HCT116 (cell line): ENCODE data around the gene CD200R1L. TPM values are rescaled to one million over a fixed set of nuclear protein-coding genes. Genes with fewer than 3 reads are reported as not detected.

Experiments
- ATAC-seq: fragments of 200-7000 bp; cut with Tn5 transposase; 2 replicates; pipeline ENCODE4 v1.9.1; 2020; ENCODE audit warnings: mild to moderate bottlenecking, moderate library complexity
- BruUV-seq: library from RNA; stranded (reverse); fragments of 400-500 nt; replicated peaks from 2 replicates; lab custom pipeline; 2021; lab: Mats Ljungman, UMichigan
- CTCF ChIA-PET: fragments of 300-600 bp; sonication (Branson Sonifier 250); formaldehyde crosslinking; loops from one replicate; lab custom pipeline; 2021; ENCODE audit warnings: antibody characterized with exemption; lab: Charles Lee
- POLR2A ChIA-PET: fragments of 300-600, 350-600 bp; sonication (Branson Sonifier 250); formaldehyde crosslinking; loops from one replicate; lab custom pipeline; 2021; ENCODE audit warnings: antibody characterized with exemption; lab: Charles Lee
- RAD21 ChIA-PET, 2 experiments: fragments of 300-600 bp; sonication (Branson Sonifier 250); formaldehyde crosslinking; loops; one replicate each; lab custom pipeline; 2023; ENCODE audit warnings: low total read pairs in 2 of 2; ENCODE audit not compliant: uncharacterized antibody in 2 of 2, unreplicated experiment in 2 of 2, low non-redundant PET in 1 of 2; lab: Charles Lee
- DNase-seq: peaks from one replicate; pipeline ENCODE4 v3.0.0-alpha.2; 2010; ENCODE audit warnings: low read depth, low spot score
- H2AFZ ChIP-seq: fragments of 200-600 bp; shearing (Covaris generic), sonication (generic); 2 replicates; pipeline ENCODE4 v1.6.1; 2017; ENCODE audit warnings: low read depth, mixed run types, mixed read lengths, antibody characterized with exemption, low read length; ENCODE audit not compliant: poor library complexity, severe bottlenecking
- H3K27ac ChIP-seq: 2 replicates; pipeline ENCODE4 v1.5.1; 2012; ENCODE audit warnings: low read depth, low read length
- H3K27me3 ChIP-seq: fragments of 200-600 bp; sonication (generic); 2 replicates; pipeline ENCODE4 v1.6.1; 2016; ENCODE audit warnings: mixed run types, low read length, mixed read lengths; ENCODE audit not compliant: insufficient read depth
- H3K36me3 ChIP-seq, 2 experiments: fragments of 200-500 bp in 1 of 2; fragments of 200-600 bp in 1 of 2; sonication (Bioruptor generic) in 1 of 2; sonication (generic) in 1 of 2; 2 replicates each; pipeline versions ENCODE4 v1.5.1 to v1.6.1; 2014 to 2016; ENCODE audit warnings: low read length in 2 of 2, inconsistent platforms in 1 of 2, mixed read lengths in 1 of 2, mixed run types in 1 of 2; ENCODE audit not compliant: insufficient read depth in 2 of 2, control insufficient read depth in 1 of 2
- H3K4me1 ChIP-seq, 2 experiments: fragments of 200-600 bp in 1 of 2; sonication (generic) in 1 of 2; 2 replicates each; pipeline versions ENCODE4 v1.5.1 to v1.6.1; 2012 to 2017; ENCODE audit warnings: low read length in 2 of 2, inconsistent platforms in 1 of 2, mild to moderate bottlenecking in 1 of 2, mixed read lengths in 1 of 2, mixed run types in 1 of 2, moderate library complexity in 1 of 2; ENCODE audit not compliant: insufficient read depth in 2 of 2, control insufficient read depth in 1 of 2
- H3K4me2 ChIP-seq: fragments of 200-600 bp; sonication (generic); 2 replicates; pipeline ENCODE4 v1.6.1; 2017; ENCODE audit warnings: mixed run types, low read length, mixed read lengths
- H3K4me3 ChIP-seq, 2 experiments: fragments of 200-600 bp in 1 of 2; sonication (generic) in 1 of 2; replicated peaks in 1 of 2; 2 replicates each; pipeline ENCODE4 v1.5.1; 2011 to 2016; ENCODE audit warnings: low read length in 2 of 2, control low read depth in 1 of 2, low read depth in 1 of 2, mild to moderate bottlenecking in 1 of 2, mixed read lengths in 1 of 2, mixed run types in 1 of 2
- H3K79me2 ChIP-seq: fragments of 200-600 bp; sonication (generic); 2 replicates; pipeline ENCODE4 v1.6.1; 2017; ENCODE audit warnings: mild to moderate bottlenecking, mixed run types, low read length, moderate library complexity, mixed read lengths; ENCODE audit not compliant: insufficient read depth
- H3K9ac ChIP-seq: fragments of 200-600 bp; sonication (generic); 2 replicates; pipeline ENCODE4 v1.6.1; 2016; ENCODE audit warnings: low read length, mixed read lengths
- H3K9me2 ChIP-seq: fragments of 200-600 bp; sonication (generic), shearing (Covaris generic); 2 replicates; pipeline ENCODE4 v1.6.1; 2017; ENCODE audit warnings: mixed run types, mild to moderate bottlenecking, moderate library complexity; ENCODE audit not compliant: insufficient read depth
- H3K9me3 ChIP-seq, 2 experiments: fragments of 200-500 bp in 1 of 2; fragments of 200-600 bp in 1 of 2; sonication (Bioruptor generic) in 1 of 2; sonication (generic) in 1 of 2; 2 replicates each; pipeline ENCODE4 v1.6.1; 2014 to 2017; ENCODE audit warnings: low read length in 2 of 2, mixed read lengths in 2 of 2, inconsistent platforms in 1 of 2, low read depth in 1 of 2, mild to moderate bottlenecking in 1 of 2, mixed run types in 1 of 2, moderate library complexity in 1 of 2; ENCODE audit not compliant: control insufficient read depth in 1 of 2, insufficient read depth in 1 of 2
- H4K20me1 ChIP-seq: fragments of 200-600 bp; sonication (generic), shearing (Covaris generic); 2 replicates; pipeline ENCODE4 v1.6.1; 2017; ENCODE audit warnings: mixed run types, mild to moderate bottlenecking, moderate library complexity; ENCODE audit not compliant: insufficient read depth
- ATF3 ChIP-seq: IDR thresholded peaks from 2 replicates; pipeline ENCODE4 v1.6.1; 2012
- CBX3 ChIP-seq: IDR thresholded peaks from 2 replicates; pipeline ENCODE4 v1.6.1; 2012; ENCODE audit warnings: low read depth
- ELF1 ChIP-seq: IDR thresholded peaks from 2 replicates; pipeline ENCODE4 v1.6.1; 2012; ENCODE audit warnings: low read depth, borderline replicate concordance
- EZH2 ChIP-seq: fragments of 200-600 bp; sonication (generic); IDR thresholded peaks from 2 replicates; pipeline ENCODE4 v1.6.1; 2017; ENCODE audit warnings: antibody characterized with exemption, mixed run types
- EZH2phosphoT487 ChIP-seq: fragments of 200-600 bp; IDR thresholded peaks from 2 replicates; pipeline ENCODE4 v1.6.1; 2018; ENCODE audit warnings: antibody characterized with exemption, borderline replicate concordance
- FOSL1 ChIP-seq: IDR thresholded peaks from 2 replicates; pipeline ENCODE4 v1.6.1; 2012; ENCODE audit warnings: low read depth
- MAX ChIP-seq: IDR thresholded peaks from 2 replicates; pipeline ENCODE4 v1.6.1; 2012
- POLR2A ChIP-seq: IDR thresholded peaks from 2 replicates; pipeline ENCODE4 v1.7.0; 2011; ENCODE audit warnings: borderline replicate concordance; ENCODE audit not compliant: insufficient read depth, insufficient read length; ENCODE audit errors: extremely low read depth
- POLR2AphosphoS5 ChIP-seq: IDR thresholded peaks from 2 replicates; pipeline ENCODE4 v1.6.1; 2011; ENCODE audit warnings: mild to moderate bottlenecking, low read depth, low read length, moderate library complexity
- SP1 ChIP-seq: IDR thresholded peaks from 2 replicates; pipeline ENCODE4 v1.6.1; 2012; ENCODE audit warnings: low read depth
- SRF ChIP-seq: IDR thresholded peaks from 2 replicates; pipeline ENCODE4 v1.6.1; 2012; ENCODE audit warnings: low read depth
- TCF7L2 ChIP-seq: IDR thresholded peaks from 2 replicates; pipeline ENCODE4 v1.7.0; 2011; ENCODE audit warnings: borderline replicate concordance, inconsistent platforms; ENCODE audit not compliant: insufficient read depth, insufficient read length; ENCODE audit errors: extremely low read depth
- YY1 ChIP-seq: IDR thresholded peaks from 2 replicates; pipeline ENCODE4 v1.6.1; 2011; ENCODE audit warnings: low read length, low read depth, moderate library complexity, mild to moderate bottlenecking; ENCODE audit not compliant: insufficient replicate concordance; ENCODE audit errors: extremely low read depth
- ZFX ChIP-seq: fragments of 450-650 bp; IDR thresholded peaks from 2 replicates; pipeline ENCODE4 v1.6.1; 2017
- intact Hi-C: fragments of 100-400 bp; cut with micrococcal nuclease; formaldehyde crosslinking; loops from 2 replicates; pipeline ENCODE4 v1.10.0; 2022
- total RNA-seq: library from RNA; stranded (reverse); gene quantifications from one replicate; pipeline ENCODE4 v1.2.1, GENCODE V29; 2021; ENCODE audit not compliant: unreplicated experiment

The CD200R1L gene
- total RNA-seq, 1 experiment from 2014 or later, result not detected

DNA sequence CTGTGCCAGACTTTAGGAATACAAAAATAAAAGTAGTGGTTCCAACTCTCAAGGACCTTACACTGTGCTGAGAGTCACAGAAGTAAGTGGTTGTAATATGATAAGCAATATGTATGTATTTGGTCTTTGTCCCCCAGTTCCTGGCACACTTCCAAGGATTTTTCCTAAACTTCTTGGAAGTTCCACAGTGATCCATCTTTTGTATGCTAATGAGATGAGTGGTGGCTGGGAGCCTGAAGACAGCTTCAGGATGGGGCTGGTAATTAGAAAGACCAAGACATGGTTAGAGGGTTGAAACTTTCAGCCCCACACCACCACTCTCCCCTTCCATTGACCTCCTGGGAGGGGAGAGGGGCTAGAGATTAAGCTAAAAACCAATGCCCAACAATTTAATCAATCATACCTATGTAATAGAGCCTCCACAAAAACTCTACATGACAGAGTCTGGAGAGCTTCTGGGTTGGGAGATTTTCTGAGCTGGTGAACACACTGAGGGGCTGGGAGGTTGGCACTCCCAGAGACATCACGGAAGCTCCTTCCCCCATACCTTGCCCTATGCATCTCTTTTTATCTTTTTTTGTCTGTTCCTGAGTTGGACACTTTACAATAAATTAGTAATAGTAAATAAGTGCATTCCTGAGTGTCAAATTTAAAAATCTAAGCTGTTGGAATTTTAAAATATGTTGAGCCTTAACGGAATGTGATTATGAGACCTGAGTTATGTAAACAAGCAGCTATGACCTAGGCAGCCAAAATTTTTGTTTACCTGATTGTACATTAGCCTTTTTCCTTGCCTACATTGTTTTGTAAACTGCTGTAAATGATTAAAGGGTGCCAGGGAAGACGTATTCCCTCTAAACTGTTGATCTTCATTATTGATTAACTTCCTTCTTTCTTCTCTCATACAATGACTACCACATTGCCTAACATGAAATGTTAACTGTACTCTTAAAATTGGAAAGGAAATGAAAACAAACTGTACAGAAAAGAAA, 24.3 kb downstream of the CD200R1L start:
- Histone ChIP-seq H4K20me1 (no peaks in the 10 kb centered on the region), H3K79me2 (no peaks in the 10 kb centered on the region), H3K9me3 (no peaks in the 10 kb centered on the region), H3K36me3 (no peaks in the 10 kb centered on the region), H3K9ac (no peak overlapping the region), H3K4me2 (no peak overlapping the region), H3K4me3 (no peak overlapping the region), H3K4me1 (no peaks in the 10 kb centered on the region)
- no peak for ATAC-seq
- intact Hi-C loops, result no loop called here
- DNase-seq, result no peak
- no TSS peak for BruUV-seq
- ChIA-PET CTCF (no interaction called here), RAD21 (no interaction called here), POLR2A (no interaction called here)
- TF ChIP-seq POLR2AphosphoS5 (no peak), CBX3 (no peak), SRF (no peak), FOSL1 (no peak), ZFX (no peak), ATF3 (no peak)
- TF ChIP-seq, all 23 proteins: peak for 0
- Histone ChIP-seq H2AFZ (no peak overlapping the region), H3K9me2 (no peaks in the 10 kb centered on the region), H3K27ac (no peak overlapping the region), H3K27me3 (no peaks in the 10 kb centered on the region)

GRCh38 chr3:112818289-112818688, 28.4 kb downstream of the CD200R1L start:
- Histone ChIP-seq H3K27me3 (no peaks in the 10 kb centered on the region), H3K4me2 (no peak overlapping the region), H3K27ac (no peak overlapping the region), H2AFZ (no peak overlapping the region), H3K9me3 (no peaks in the 10 kb centered on the region), H3K9me2 (no peaks in the 10 kb centered on the region), H3K4me3 (no peak overlapping the region), H4K20me1 (no peaks in the 10 kb centered on the region), H3K79me2 (no peaks in the 10 kb centered on the region), H3K4me1 (no peaks in the 10 kb centered on the region), H3K9ac (no peak overlapping the region), H3K36me3 (no peaks in the 10 kb centered on the region)
- intact Hi-C loops, result no loop called here
- BruUV-seq, result no TSS peak
- POLR2A ChIA-PET, result no interaction called here
- ATAC-seq (no peak), DNase-seq (no peak)
- CTCF ChIA-PET, result no interaction called here
- TF ChIP-seq TCF7L2 (no peak), MAX (no peak), YY1 (no peak), ZFX (no peak), POLR2AphosphoS5 (no peak), POLR2A (no peak), SP1 (no peak), ELF1 (no peak), EZH2 (no peak), FOSL1 (no peak), EZH2phosphoT487 (no peak)
- RAD21 ChIA-PET, result no interaction called here
